Adipocyte (in vitro differentiated cells): ENCODE results near the gene GNB1.

Source experiments
- DNase-seq: peaks from one replicate; pipeline ENCODE4 v3.0.0-alpha.2; 2015; ENCODE audit warnings: low read depth
- H3K27me3 ChIP-seq: replicated peaks from 2 replicates; pipeline ENCODE4 v1.7.0; 2013; ENCODE audit warnings: mild to moderate bottlenecking, low read length, moderate library complexity; ENCODE audit not compliant: control insufficient read depth, insufficient read depth
- H3K36me3 ChIP-seq: 2 replicates; pipeline ENCODE4 v1.7.0; 2013; ENCODE audit warnings: low read length, mild to moderate bottlenecking, moderate library complexity; ENCODE audit not compliant: control insufficient read depth, insufficient read depth, severe bottlenecking
- H3K4me1 ChIP-seq: 2 replicates; pipeline ENCODE4 v1.7.0; 2013; ENCODE audit warnings: mild to moderate bottlenecking, low read length, moderate library complexity; ENCODE audit not compliant: control insufficient read depth, insufficient read depth
- H3K4me3 ChIP-seq: 2 replicates; pipeline ENCODE4 v1.7.0; 2013; ENCODE audit warnings: mild to moderate bottlenecking, low read length, moderate library complexity
- H3K9ac ChIP-seq: 2 replicates; pipeline ENCODE4 v1.7.0; 2013; ENCODE audit warnings: mild to moderate bottlenecking, low read length, moderate library complexity
- H3K9me3 ChIP-seq: 2 replicates; pipeline ENCODE4 v1.7.0; 2013; ENCODE audit warnings: mild to moderate bottlenecking, low read length, moderate library complexity; ENCODE audit not compliant: control insufficient read depth

The GNB1 gene

DNA sequence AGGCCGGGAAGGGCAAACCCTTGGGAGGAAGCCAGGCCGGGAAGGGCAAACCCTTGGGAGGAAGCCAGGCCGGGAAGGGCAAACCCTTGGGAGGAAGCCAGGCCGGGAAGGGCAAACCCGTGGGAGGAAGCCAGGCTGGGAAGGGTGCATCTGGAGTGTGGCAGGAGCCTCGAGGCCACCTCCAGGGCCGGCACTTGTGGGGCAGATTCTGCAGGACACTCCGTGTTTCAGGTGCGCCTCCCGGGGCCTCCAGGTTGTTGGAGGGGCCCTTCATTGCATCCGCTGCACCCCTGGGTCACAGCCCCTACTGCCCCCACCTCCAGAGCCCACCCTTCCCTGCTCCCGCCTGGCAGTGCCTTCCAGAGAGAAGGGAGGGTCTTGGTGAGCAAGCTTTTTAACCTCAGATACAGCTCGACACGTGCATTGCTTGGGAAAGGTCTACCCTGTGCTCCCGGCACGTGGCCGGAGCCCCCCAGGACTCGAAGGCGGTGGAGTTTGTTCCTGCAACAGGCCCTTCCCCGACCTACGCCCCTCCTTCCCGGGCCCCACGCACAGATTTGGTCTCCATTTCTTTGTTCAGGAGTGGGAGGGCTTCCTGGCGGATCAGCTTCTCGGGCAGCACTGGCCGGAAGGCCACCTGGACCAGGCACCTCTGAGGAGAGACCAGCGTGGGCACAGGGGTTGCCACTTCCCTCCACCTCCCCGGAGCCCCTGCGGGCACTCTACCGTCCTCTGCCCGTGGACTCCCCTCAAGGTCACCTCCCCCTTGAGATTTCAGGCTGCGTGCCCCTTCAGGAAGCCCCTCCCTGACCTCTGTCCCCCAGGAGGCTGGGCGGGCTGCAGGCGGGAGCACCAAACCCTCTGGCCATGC is 37.6 kb upstream of the GNB1 start:
- Histone ChIP-seq H3K4me3 (no peak overlapping the region), H3K9ac (no peak overlapping the region), H3K27me3 (peaks cover 5% of the 10 kb centered on the region), H3K4me1 (no peaks in the 10 kb centered on the region), H3K36me3 (no peaks in the 10 kb centered on the region), H3K9me3 (no peaks in the 10 kb centered on the region)
- DNase-seq: no peak

DNA sequence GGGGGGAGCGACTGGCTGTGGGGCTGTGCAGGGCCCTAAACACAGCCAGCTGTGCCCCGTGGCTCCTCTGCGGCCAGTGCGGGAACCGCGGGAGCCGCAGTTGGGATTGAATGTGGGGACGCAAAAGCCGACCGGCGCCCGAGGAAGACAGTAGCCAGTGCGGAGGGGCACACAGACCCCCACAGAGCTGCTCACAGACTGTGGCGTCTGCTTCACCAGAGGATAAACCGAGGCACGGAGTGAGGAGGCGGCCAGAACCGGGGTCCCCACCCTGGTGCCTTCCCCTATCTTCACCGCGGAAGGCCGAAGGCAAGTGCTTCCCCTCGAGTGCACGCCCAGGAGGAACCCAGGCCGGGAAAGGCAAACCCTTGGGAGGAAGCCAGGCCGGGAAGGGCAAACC is 36.9 kb upstream of the GNB1 start:
- no peaks in the 10 kb centered on the region for H3K36me3 ChIP-seq
- no peaks in the 10 kb centered on the region for H3K4me1 ChIP-seq
- no peaks in the 10 kb centered on the region for H3K9me3 ChIP-seq
- no peak overlapping the region for H3K4me3 ChIP-seq
- no peak for DNase-seq
- H3K9ac ChIP-seq: no peak overlapping the region
- peaks cover 5% of the 10 kb centered on the region for H3K27me3 ChIP-seq

DNA sequence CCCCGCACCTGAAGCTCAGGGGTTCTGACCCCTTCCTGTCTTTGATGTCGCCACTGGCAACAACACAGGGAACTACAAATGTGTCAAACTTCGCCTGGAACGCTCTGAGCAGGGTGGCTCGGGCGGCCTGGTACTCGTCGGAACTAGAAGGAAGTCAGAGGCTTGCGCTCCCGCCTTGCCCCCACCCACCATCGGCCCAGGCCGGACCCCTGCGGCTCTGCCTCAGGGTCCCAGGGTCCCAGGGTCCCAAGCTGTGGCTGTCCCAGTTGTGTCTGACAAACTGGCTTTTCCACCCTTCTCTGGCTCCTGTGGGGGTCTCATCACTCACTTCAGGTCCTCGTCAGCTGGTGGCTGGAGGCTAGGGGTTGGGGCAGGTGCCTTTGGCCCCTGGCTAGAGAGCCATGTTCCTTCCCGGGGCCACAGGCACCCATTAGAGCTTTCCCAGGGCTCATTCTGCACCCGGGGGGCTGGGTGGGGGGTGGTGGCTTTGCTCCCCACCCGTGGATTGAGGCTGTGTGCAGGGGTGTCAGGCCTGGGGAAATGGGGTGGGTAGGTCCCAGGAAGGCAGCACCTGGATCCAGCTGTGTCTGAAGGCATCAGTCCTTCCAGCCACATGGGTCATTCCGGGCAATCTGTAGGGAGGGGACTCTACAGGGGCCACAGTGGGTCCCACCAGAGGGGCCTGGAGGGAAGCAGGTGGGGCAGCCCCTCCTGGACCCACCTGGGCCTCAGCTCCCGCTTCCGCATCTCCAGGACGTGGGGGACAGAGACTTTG is 36.2 kb upstream of the GNB1 start:
- DNase-seq: no peak
- no peak overlapping the region for H3K4me3 ChIP-seq
- no peaks in the 10 kb centered on the region for H3K36me3 ChIP-seq

DNA sequence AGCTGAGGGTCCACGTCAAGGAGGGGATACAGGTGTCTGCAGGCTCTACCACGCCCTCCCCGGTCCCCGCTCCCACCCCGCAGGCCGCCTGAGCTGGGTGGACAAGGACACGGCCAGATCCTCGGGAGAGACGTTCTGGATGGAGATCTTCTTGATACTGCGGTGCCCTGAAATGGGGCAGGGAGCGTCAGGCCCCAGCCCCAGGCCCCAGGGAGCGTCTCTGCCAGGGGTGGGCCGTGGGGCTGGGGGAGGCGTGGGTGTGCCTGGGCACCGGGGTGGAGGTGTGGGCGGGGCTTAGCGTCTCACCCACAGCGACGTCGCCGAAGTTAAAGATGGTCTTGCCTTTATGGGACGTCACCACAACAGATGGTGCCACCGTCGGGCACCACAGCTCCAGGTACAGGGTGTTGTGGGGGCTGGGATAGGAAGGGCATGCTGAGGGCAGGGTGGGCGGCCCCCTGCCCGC is 35.5 kb upstream of the GNB1 start:
- peaks cover 10% of the 10 kb centered on the region for H3K27me3 ChIP-seq
- H3K9ac ChIP-seq: no peak overlapping the region
- H3K4me3 ChIP-seq: no peak overlapping the region
- no peak for DNase-seq
- no peaks in the 10 kb centered on the region for H3K36me3 ChIP-seq
- no peaks in the 10 kb centered on the region for H3K9me3 ChIP-seq
- no peaks in the 10 kb centered on the region for H3K4me1 ChIP-seq

More for the DNA sequence above, 36.2 kb upstream of the GNB1 start:
- no peaks in the 10 kb centered on the region for H3K9me3 ChIP-seq
- H3K9ac ChIP-seq: no peak overlapping the region
- no peaks in the 10 kb centered on the region for H3K4me1 ChIP-seq
- H3K27me3 ChIP-seq: peaks cover 10% of the 10 kb centered on the region

DNA sequence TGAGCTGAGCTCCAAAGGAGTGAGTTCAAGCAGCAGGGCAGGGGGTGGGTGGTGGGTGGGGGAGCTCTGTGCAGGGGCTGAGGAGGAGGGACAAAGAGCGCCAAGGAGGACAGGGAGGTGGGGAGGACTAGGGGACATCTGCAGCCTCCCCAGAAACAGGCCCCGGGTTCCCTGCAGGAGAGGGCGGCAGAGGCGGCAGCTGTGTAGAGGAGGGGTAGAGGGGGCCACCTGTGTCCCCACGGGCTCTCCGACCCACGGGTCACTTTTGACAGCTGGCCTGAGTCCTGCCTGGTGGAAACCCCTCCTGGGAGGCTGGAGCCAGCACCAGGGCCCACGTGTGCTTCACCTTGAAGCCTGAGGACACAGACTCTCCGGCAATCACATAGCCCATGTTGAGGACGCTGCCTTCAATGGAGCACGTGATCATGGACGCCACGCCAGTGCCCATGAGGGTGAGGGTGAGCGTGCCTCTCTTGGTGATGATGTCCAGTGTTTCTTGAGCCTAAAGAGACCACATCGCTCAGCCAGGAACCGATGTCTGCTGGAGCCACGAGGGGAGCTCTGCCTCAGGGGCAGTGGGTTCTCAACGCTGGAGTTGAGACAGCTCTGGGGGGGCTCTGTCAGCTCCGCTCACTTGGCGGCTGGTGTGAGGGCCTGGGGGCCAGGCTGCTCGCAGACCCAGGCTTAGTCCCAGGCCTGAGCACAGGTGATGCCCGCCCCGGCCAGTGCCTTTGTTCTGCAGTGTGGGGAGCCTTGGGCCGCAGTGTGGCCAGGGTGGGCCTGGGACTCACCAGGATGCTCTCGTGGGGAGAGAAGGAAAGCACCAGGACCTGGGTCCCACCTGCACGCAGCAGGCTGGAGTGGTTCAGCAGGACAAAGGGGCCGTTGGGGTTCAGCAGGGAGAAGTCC is 34.8 kb upstream of the GNB1 start:
- Histone ChIP-seq H3K4me3 (no peak overlapping the region), H3K36me3 (no peaks in the 10 kb centered on the region), H3K9me3 (no peaks in the 10 kb centered on the region), H3K27me3 (peaks cover 10% of the 10 kb centered on the region), H3K4me1 (no peaks in the 10 kb centered on the region), H3K9ac (no peak overlapping the region)
- DNase-seq: no peak

DNA sequence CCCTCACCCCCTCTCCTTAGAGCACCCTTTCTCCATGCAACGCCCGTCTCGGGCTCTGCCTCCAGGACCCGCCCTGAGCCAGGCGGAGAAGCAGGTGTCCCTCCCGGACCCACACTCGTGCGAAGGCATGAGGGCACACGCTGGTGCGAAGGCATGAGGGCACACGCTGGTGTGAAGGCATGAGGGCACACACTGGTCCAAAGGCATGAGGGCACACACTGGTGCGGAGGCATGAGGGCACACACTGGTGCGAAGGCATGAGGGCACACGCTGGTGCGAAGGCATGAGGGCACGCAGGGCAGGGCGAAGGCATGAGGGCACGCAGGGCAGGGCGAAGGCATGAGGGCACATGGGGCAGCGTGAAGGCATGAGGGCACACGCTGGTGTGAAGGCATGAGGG is 34.0 kb upstream of the GNB1 start:
- no peaks in the 10 kb centered on the region for H3K4me1 ChIP-seq
- H3K4me3 ChIP-seq: no peak overlapping the region
- no peaks in the 10 kb centered on the region for H3K36me3 ChIP-seq
- no peaks in the 10 kb centered on the region for H3K9me3 ChIP-seq
- DNase-seq: no peak
- H3K27me3 ChIP-seq: peaks cover 10% of the 10 kb centered on the region
- H3K9ac ChIP-seq: no peak overlapping the region

DNA sequence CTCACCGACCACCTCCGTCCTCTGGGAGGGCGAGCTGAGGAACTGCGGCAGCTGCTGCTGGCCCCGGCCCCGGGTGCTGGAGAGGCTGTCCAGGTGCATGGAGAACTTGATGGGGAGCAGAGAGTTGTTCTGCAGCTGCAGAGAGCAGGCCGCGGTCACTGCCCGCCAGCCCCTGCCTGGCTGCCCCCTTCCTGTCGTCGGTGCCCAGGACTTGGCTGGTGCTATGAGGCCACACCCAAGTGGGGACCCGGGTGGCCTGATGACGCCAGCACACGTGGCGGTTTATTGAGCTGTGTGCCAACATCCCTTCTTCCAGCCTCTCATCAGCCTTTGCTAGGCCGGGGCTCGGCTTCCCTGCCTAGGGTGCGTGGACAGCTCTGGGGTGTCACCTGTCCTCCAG is 33.5 kb upstream of the GNB1 start:
- Histone ChIP-seq H3K4me3 (no peak overlapping the region), H3K36me3 (no peaks in the 10 kb centered on the region), H3K4me1 (no peaks in the 10 kb centered on the region), H3K27me3 (peaks cover 10% of the 10 kb centered on the region), H3K9me3 (no peaks in the 10 kb centered on the region), H3K9ac (no peak overlapping the region)
- no peak for DNase-seq

DNA sequence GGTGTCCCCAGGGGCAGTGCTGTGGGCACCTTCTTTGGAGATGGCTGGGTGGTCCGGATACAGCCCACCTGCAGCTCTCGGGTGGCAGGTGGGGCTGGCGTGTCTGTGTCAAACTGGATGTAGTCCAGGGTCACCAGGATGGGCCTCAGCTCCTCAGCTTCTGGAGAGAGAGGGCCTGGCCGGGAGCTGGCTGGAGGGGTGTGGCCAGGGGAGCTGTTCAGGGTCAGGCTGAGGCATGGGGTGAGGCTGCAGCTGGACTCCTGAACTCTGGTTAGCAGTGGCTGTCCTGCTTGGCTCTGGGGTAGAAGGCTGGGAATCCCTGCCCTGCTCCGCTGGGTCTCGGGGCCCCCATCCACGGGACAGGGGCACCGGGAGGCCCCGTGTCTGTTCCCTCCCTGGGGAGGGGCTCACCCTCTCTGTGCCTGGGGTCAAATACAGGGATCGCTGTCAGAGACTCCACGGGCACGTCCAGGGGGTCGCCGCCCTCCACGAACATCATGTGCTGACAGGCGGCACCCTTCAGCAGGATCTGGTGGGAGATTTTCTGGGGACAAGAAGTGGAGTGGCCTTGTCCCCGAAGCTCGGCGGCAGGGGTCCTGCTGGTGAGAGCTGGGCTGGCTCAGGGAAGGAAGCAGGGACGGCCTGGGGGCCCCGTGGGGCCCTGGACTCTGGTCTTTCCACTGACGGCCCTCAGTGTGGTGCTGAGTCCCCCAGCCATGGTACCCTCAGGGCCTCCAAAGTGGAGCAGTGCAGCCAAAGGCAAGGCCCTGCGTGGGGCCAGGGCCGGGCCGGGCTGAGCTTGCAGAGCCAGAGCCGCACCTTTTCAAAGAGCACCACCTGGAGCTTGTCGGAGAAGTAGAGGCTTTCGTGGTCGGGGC is 32.3 kb upstream of the GNB1 start:
- no peaks in the 10 kb centered on the region for H3K9me3 ChIP-seq

DNA sequence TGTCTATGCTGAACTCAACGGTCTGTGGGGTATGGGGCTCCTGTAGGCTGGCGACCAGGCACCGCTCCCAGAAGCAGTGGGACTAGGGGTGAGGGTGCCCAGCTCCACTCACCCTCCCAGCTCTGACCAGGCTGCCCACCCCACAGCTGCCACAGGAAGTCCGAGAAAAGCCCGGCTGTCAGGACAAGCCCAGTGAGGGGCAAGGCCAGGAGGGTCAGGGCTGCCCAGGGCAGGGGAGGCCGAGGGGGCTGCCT is 31.7 kb upstream of the GNB1 start:
- Histone ChIP-seq H3K9ac (no peak overlapping the region), H3K9me3 (no peaks in the 10 kb centered on the region), H3K4me3 (no peak overlapping the region), H3K36me3 (no peaks in the 10 kb centered on the region), H3K4me1 (peaks cover 8% of the 10 kb centered on the region), H3K27me3 (peaks cover 13% of the 10 kb centered on the region)
- no peak for DNase-seq

More for the DNA sequence above, 32.3 kb upstream of the GNB1 start:
- Histone ChIP-seq H3K36me3 (no peaks in the 10 kb centered on the region), H3K9ac (no peak overlapping the region), H3K27me3 (peaks cover 8% of the 10 kb centered on the region), H3K4me1 (peaks cover 8% of the 10 kb centered on the region), H3K4me3 (no peak overlapping the region)
- no peak for DNase-seq

DNA sequence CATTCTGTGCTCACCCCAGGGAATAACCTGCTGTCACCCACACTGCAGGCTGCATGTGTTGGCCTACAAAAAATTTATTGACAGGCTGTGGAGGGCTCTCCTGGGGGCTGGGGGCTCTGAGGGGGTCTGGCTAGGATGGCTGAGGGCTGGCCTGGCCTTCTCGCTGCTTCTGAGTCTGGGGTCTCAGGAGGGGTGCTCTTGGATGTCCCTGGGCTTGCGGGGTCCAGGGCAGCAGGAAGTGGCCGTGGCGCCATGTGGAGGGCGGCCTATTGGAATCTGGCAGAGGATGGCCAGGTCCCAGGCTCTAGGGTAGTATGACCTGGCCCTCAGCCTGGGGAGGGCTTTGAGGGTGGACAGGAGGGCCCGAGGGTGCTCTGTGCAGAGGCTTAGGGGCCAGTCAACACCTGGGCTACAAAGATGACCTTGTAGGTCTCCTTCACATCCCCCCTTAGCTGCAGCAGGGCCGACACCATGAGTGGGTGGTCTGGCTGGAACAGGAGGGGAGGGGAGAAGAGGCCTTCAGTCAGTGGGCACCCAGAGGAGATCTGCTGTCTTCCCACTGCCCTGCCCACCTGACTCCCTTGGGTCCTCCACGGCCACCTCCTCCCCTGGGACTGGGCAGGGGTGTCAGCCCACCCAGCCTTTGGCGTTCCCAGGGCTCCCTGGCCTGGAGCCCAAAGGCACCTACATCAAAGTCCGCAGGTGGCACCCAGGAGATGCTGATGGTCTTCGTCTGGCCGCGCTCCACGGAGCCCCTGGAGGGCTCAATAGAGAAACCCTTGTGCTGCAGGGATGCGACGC is 31.2 kb upstream of the GNB1 start:
- DNase-seq: no peak
- Histone ChIP-seq H3K4me3 (no peak overlapping the region), H3K9ac (no peak overlapping the region), H3K9me3 (no peaks in the 10 kb centered on the region), H3K27me3 (peaks cover 18% of the 10 kb centered on the region), H3K4me1 (peaks cover 8% of the 10 kb centered on the region), H3K36me3 (no peaks in the 10 kb centered on the region)
